GOT3 (cell line): Measurements from ENCODE around the gene GNA15.
"Not testable (repeated sequence)": the region's sequence is repeated elsewhere in the genome, so short reads cannot be mapped to it uniquely, and the experiment has no call there.

Experiments
- DNase-seq: peaks from one replicate; lab custom pipeline; 2025; ENCODE audit warnings: mixed read lengths; lab: John Stamatoyannopoulos, UW

The GNA15 gene, protein sequence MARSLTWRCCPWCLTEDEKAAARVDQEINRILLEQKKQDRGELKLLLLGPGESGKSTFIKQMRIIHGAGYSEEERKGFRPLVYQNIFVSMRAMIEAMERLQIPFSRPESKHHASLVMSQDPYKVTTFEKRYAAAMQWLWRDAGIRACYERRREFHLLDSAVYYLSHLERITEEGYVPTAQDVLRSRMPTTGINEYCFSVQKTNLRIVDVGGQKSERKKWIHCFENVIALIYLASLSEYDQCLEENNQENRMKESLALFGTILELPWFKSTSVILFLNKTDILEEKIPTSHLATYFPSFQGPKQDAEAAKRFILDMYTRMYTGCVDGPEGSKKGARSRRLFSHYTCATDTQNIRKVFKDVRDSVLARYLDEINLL

DNA sequence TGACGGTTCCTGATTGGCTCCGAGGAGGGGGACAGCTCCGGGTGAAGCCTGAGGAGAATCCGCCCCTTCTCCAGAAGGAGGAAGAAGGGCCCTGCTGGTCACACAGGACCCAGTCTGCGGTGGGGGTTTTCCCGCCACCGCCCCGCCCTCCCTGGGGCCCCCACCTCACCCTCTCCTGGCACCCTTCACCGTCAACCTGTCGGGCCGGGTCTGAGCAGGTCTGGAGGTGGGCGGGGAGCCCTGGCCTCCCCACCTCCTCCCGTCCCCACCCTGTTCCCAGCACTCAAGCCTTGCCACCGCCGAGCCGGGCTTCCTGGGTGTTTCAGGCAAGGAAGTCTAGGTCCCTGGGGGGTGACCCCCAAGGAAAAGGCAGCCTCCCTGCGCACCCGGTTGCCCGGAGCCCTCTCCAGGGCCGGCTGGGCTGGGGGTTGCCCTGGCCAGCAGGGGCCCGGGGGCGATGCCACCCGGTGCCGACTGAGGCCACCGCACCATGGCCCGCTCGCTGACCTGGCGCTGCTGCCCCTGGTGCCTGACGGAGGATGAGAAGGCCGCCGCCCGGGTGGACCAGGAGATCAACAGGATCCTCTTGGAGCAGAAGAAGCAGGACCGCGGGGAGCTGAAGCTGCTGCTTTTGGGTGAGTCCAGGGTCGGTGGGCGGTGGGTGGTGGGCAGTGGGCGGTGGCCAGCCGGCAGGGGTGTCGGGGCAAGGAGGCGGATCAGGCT, at the start of gene GNA15:
GNA15 (plus strand) TSS at position 73 of the 723 bp plus-strand sequence; CDS start at position 491, 418 bp downstream.
- DNase-seq = no peak

DNA sequence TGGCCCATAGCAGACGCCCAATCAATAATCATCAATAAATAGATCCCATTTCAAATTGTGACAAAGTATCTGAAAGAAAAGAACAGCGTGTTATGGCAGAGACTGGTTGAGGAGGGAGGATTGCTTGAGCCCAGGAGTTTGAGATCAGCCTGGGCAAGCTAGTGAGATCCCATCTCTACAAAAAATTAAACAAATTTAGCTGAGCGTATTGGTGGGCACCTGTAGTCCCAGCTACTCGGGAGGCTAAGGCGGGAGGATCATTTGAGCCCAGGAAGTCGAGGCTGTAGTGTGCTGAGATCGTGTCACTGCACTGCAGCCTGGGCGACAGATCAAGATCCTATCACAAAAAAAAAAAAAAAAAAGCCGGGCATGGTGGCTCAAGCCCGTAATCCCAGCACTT, 48.1 kb upstream of the GNA15 start:
- no peak for DNase-seq

DNA sequence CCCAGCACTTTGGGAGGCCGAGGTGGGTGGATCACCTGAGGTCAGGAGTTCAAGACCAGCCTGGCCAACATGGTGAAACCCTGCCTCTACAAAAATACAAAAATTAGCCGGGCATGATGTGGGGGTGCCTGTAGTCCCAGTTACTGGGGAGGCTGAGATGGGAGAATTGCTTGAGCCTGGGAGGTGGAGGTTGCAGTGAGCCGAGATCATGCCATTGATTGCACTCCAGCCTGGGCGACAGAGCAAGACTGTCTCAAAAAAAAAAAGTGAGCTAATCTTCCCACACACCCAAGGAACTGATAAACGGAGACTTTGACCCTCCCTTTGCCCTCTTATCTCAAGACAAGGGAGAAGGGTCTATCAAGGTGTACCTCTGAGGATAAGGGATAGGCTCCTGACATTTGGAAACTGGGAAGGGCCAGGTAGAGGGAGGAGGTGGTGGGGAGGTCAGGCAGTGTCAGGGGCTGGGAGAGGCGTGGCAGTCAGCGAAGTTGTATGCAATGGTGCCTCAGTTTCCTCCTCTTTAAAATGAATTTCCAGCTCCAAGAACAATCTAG, 46.5 kb upstream of the GNA15 start:
- not testable (repeated sequence) for DNase-seq

DNA sequence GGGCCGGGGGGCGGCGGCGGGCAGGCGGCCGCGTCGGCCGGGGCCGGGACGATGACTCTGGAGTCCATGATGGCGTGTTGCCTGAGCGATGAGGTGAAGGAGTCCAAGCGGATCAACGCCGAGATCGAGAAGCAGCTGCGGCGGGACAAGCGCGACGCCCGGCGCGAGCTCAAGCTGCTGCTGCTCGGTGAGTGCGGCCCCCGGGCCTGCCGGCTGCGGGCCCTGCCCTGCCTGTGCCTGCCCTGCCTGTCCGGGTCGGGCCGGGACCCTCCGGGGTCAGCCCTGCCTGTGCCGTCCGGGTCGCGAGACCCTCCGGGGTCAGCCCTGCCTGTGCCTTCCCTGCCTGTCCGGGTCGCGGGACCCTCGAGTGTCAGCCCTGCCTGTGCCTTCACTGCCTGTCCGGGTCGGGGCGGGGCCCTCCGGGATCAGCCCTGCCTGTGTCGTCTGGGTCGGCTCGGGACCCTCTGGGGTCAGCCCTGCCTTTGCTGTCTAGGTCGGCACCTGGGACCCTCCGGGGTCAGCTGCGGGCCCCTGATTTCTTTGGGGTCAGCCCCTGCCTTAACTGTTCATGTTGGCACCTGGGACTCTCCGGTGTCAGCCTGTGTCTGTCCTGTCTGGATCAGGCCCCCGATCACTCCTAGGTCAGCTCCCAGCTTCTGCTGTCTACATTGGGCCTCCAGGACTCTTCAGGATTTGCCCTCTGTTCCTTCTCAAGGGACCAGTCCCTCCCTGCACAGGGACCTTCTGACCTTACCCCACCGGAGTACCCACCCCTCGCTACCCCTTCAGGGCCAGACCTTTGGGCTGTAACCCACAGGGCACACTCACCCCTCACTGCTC, 41.0 kb upstream of the GNA15 start:
- DNase-seq = no peak

DNA sequence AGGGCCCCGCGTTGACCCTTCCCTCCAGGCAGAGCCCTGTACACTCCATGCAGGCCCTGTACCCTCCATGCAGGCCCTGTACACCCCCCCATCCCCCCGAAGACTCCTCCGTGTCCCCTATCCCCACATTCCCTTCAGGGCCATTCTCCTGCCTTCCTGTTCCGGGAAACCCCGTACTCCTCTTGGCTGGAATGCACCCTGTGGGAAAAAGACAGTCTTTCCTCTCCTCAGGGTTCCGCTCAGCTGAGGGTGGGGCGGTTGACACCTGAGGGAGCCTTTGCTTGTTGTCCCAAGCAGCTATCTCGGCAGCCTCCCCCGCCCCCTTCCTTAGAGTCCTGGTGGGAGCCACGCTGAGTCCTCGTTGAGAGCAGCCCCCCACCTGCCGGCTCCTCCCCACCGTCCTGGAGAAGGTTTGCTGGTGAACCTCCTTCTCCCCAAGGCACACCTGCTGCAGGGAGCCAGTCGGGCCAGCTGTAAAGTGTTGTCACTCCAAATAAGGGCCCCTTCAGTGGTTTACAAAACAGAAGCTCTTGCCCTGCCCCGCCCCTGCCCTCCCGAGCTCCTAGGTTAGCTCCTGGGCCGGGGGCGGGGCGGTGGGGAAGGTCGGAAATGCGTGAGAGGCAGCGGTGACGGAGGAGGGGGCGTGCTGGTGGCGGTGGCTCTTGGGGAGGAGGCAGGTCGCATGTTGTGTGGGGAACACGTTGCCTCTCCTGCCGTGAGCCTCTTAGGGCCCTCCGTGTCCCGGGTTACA, 40.2 kb upstream of the GNA15 start:
- no peak for DNase-seq

DNA sequence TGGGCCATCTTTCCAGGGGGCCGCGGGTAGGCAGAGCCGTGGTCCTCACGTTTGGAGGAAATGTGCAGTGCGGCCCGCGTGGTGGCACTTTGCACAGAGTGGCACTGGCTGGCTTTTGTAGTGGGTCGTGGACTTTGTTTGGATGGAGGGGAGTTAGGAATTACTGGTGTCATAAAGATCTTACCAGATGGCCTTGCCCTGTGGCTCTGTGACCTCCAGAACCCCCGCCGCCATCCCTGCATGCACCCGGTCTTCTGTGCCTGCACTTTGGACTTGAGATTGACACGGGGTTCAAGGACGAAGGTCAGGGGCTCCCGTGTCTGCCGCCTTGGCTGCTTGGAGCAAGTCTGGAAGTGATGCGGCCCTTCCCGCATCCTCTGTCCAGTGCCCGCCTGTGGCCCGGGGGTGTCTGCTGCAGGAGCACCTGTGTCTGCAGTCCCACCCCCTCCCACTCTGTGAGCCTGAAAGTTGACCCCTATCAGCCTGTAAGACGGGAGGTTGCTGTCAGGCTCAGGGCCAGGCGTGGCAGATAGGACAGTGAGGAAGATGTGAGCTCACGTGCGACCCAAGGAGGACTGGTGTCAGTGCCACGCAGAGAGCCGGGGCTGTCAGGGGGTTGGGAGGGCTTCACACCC, 39.4 kb upstream of the GNA15 start:
- DNase-seq = no peak

DNA sequence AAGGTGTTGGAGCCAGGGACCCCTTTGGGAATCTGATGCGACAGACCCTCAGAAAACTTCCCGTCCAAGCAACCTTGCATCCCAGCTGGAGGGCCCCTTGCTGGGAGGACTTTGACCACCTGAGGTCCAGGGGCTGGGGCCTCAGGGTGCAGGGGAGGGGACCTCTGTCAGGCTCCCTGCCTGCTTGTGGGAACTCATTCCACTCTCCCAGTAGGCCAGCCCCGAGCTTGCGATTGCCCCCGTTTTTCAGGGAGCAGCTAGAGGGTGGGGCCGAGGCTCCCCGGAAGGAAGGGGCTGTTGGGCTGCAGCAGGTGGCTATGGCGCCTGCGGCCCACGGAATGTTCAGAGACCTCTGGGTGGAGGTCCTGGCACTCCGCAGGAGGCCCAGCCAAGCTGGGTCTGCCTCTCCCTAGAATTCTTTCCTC, 38.9 kb upstream of the GNA15 start:
- DNase-seq = no peak

DNA sequence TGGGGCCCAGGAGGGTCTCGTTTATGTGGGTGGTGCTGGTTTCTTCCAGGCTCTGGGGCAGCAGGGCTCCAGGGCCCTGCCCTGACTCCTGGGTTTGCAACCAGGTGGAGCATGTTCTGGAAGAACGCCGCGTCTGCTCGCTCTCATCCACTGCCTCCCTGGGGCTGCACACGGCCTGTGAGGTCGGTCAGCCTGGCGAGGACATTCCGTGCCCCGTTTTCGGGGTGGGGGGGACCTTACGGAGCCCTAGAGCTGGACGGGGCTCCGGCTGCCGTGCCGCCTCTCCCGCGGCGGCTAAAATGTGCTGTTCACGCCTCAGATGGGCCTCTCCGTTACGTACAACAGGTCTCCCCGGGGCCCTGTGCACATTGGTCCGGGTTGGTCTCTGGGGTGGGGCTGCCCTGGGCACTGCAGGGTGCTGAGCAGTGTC, 38.4 kb upstream of the GNA15 start:
- DNase-seq = no peak

DNA sequence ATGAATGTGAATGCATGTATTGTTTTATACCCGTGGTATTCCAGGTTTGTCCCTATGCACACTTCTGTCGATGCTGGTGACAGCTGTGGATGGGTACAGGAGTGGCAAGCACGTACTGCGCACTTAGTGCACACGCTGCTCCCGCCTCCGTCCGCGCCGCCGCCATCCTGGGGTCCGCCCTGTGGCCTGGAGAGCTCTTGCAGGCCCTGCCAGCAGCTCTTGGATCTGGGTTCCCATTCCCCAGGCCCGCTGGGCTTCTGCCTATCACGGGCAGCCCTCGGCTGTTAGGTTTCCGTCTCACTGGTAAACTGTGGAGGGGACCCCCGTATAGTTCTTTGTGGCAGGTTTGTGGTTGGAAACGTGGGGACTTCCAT, 37.7 kb upstream of the GNA15 start:
- DNase-seq = no peak

DNA sequence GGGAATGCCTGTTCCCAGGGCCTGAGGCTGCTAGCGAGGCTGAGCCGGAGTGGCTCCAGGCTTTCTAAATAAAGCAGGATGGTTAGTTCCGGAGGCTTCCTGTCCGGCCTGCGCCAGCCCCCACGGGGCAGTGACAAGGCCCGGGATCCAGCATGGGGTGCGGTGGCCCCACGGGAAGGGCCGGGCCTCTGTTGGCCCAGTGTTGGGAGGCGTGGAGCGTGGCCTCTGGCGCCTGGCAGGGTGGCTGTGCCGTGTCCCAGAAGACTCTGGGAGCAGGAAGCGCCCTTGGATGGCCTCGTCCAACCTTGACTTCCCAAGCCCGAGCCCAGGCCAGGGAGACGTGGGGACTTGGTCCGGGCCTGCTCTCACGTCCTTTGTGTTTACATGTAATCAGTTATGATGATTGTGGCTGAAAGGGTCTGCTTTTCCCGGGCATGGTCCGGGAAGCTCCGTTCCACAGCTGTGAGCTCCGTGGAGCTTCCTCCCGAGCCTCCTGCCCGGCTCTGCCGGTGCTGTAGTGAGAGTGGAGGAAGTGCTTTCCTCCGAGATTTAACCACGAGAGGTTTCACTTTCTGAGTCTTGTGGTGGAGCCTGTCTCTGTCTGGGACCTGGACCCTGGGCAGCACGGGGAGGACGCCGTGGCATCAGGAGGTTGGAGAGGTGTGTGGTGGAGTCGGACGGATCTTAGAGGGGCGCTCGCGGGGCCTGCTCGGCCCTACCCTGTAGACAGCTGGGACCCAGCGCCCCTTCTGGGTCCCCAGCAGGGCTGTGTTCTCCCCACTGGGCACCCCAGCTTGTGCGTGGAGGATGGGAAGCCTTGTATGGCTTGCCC, 37.1 kb upstream of the GNA15 start:
- DNase-seq = no peak

DNA sequence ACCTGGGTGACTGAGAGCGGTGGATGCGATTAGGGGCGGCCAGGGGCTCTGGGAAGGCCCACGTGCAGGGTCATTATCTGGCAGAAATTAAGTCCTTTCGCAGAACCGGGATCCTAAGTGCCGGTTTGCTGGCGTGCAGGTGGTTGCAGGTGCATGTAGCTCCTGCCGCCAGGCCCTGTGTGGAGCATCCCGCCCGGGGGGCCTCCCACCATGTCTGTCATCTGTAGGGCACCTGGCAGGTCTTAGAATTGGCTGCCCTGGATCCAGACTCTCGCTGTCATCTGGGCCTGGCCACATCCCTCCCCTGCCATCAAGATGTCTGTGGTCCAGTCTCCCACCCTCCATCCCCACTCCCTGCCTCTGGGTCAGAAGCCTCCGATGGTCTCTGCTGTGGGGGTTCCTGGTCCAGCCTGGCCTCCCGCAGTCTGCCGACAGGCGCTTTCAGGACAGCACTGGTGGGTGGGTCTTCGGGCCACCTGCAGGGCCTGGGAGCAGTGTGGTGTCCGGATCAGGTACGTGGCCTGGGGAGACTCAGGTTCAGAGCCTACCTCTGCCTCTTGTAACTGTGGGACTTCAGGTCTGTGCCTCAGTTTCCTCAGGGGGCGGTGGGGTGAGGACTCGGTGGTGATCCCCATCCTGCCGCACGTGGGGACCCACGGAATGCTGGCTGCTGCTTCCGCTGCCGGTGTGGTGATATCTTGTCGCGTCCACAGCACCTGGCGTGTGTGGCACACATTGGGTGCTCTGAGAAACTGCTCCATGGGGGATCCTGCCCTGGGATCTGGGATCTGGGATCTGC, 36.3 kb upstream of the GNA15 start:
- DNase-seq = no peak

DNA sequence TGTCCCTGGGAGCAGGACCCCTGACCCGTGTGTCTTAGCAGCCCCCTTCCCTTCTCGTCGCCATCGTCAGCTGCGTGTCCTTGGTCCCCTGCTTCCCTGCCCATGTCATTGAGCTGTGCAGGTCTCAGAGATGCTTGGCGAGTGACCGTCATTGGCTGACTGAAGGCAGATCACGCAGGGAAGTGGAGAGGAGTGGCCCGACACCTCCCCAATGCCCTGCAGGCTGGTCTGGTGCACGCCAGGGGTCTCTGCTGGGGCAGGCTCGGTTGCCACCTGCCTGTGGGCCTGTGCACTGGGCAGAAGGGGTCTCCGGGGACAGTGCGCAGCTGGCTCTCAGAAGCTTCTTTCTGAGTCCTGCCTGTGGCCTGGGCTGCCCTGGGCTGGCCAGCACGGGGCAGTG, 35.5 kb upstream of the GNA15 start:
- DNase-seq = no peak

DNA sequence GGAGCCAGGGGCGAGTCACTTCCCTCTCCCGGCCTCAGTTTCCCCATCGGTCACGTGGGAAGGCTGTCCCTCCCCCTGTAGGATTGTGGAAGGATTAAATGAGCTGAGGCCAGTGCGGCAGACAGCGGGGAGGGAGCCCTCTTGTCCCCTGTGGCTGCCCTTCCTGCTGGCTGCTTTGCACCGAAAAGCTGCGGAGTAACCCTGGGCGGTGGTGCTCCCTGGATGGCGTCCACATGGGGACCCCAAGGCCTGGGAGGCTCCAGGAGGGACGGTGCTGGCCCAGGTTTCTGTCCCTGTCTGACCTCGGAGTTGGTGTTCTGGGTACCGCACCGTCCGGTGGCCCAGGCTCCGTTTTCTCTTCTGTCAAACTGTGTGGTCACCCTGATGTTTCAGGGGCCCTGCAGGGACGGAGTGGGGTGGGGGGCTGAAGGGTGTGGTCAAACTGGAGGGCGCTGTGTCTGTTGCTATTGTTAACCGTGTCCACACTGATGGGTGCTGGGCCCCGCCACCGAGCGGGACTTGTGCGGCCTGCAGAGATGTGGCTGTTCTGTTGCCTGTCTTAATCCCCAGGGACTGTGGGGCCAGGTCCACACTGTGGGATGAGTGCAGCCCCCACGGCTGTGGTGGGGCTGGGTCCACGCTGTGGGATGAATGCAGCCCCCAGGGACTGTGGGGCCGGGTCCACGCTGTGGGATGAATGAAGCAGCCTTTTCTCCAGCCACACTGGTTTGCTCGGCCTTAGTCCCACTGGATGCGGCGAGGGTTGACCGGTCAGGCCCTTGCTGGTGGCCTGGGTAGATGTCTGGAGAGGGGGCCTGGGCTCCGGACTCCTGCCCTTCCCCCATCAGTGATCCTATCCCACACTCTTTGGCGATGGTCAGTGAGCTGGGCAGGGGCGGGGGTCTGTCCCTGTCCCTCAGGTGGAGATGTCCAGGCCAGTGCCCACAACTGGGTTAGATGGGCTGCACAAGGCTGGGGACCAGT, 34.8 kb upstream of the GNA15 start:
- no peak for DNase-seq

DNA sequence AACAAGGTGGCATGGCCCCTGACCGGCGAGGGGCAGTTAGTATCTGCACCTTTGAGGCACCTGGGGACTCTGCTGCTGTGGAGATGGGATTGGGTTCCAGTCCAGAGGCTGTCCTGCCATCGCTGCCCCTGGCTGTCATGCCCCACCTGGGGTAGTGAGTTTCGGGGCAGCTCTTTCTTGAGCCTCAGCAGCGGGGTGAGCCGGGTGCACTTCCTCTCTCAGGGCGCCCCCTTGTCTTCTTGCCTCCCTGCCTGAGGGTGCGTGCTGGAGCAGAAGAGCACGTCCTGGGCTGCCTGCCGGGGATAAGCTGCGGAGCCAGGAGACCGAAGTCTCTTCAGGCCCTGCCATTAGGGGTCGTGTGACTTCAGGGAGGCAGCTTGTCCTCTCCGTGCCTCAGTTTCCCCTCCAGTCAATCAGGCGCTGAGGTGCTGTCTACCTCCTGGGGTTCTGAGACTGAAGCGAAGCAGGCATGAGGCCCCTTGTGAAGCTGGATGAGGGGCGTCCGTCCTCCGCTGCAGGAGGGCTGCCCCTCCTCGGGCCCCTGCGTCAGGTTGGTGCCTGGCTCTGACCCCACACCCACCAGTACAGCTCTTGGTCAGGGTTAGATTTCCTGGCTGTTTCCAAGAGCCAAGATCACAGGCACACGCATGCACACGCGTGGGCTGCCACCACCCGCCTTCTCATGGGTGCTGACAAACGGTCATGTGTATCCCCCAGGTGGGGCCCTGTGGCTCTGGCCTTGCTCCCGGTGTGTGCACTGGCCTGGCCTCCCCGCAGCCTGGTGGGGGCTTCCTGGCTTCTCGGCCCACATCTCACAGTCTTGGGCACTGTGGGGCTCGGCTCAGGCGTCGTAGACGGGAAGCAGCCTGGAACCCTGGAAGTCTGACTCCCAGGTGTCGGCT, 33.3 kb upstream of the GNA15 start:
- no peak for DNase-seq

DNA sequence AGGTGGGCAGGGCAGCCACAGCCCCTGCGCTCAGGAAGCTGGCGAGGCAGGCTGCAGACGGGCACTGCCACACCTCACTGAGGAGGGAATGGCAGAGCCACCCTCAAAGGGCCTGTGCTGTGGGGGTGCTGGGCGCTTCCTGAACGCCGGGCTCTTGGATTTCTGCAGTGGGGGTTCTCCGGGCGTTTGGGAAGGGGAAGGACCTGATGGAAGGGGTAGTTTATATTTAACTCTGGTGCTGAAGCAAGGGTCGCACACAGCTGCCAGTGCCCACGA, 31.2 kb upstream of the GNA15 start:
- DNase-seq = no peak

DNA sequence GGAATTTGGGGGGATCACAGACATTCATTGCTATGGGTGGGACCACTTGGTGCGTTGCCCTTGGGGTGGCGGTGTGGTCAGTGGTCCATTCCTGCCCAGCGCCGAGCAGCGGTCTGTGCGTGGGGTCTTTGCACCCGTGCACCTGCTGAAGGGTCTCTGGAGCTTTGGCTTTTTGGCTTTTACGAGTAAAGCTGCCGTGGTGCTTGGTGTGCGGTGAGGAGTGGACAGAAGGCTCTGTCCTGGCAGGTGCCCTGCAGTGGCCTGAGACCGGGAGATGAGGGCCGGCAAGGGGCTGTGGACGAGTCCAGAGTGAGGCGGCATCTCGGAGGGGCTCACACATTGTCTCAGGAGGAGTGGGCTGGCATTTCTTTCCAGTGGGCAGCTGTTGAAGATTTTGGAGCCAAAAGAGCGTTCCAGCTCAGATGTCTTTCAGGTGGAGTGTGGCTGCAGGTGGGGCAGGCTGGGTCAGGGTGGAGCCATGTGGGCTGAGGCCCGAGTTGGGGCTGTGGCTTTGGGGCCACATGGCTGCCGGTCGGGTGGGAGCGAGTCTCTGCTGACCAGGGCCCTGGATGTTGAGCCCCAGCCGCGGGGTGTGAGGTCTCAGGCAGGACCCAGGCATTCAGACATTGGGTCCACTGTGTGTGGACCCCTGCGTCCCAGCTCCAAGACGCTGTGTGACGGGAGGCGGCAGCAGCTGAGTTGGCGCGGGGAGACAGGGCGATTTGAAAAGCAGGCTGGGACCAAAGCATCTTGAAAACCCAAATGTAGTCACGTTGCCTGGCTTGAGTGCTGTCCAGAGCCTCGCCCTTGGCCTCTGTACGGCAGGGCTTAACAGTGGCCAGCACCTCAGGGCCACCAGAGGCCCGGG, 30.0 kb upstream of the GNA15 start:
- no peak for DNase-seq
